NT2/D1 (cell line): ENCODE data around the gene ARHGAP8.

Experiments
- DNase-seq: peaks from one replicate; pipeline ENCODE4 v3.0.0-alpha.2; 2011; ENCODE audit warnings: low read depth, low spot score
- H3K27me3 ChIP-seq: 2 replicates; pipeline ENCODE4 v1.6.0; 2011; ENCODE audit warnings: mild to moderate bottlenecking; ENCODE audit not compliant: insufficient read length, insufficient read depth
- H3K36me3 ChIP-seq: 2 replicates; pipeline ENCODE4 v1.6.1; 2011; ENCODE audit warnings: mild to moderate bottlenecking, low read length, mixed read lengths; ENCODE audit not compliant: insufficient read depth, insufficient read length
- H3K4me1 ChIP-seq: 2 replicates; pipeline ENCODE4 v1.5.1; 2011; ENCODE audit not compliant: insufficient read depth, insufficient read length
- H3K4me3 ChIP-seq: 2 replicates; pipeline ENCODE4 v1.5.1; 2011; ENCODE audit warnings: low read depth; ENCODE audit not compliant: insufficient read length
- H3K9ac ChIP-seq: 2 replicates; pipeline ENCODE4 v1.6.0; 2011; ENCODE audit warnings: low read depth; ENCODE audit not compliant: insufficient read length
- H3K9me3 ChIP-seq: 2 replicates; pipeline ENCODE4 v1.5.1; 2011; ENCODE audit warnings: mild to moderate bottlenecking, low read length; ENCODE audit not compliant: insufficient read depth
- SUZ12 ChIP-seq: IDR thresholded peaks from 2 replicates; pipeline ENCODE4 v1.6.1; 2011; ENCODE audit not compliant: insufficient read length, insufficient read depth; ENCODE audit errors: extremely low read depth
- YY1 ChIP-seq: IDR thresholded peaks from 2 replicates; pipeline ENCODE4 v1.6.1; 2011; ENCODE audit not compliant: insufficient read length, insufficient read depth
- ZNF274 ChIP-seq: IDR thresholded peaks from 2 replicates; pipeline ENCODE4 v1.6.1; 2011; ENCODE audit warnings: mild to moderate bottlenecking, low read depth, low read length

The ARHGAP8 gene

GRCh38 chr22:44883011-44883421 is 130.6 kb downstream of the ARHGAP8 start:
- no peak for TF ChIP-seq SUZ12
- TF ChIP-seq ZNF274, result no peak
- TF ChIP-seq YY1, result no peak
- no peak for DNase-seq
- Histone ChIP-seq H3K36me3 (peaks cover 16% of the 10 kb centered on the region), H3K9ac (no peak overlapping the region), H3K27me3 (no peaks in the 10 kb centered on the region), H3K4me1 (peaks cover 3% of the 10 kb centered on the region), H3K9me3 (peaks cover 1% of the 10 kb centered on the region; the same call in 1 of the 2 replicates), H3K4me3 (no peak overlapping the region)

GRCh38 chr22:44884562-44884961 is 132.2 kb downstream of the ARHGAP8 start:
- TF ChIP-seq SUZ12 (no peak), ZNF274 (no peak), YY1 (no peak)
- H3K27me3 ChIP-seq, result no peaks in the 10 kb centered on the region
- no peak overlapping the region for H3K4me3 ChIP-seq
- peaks cover 11% of the 10 kb centered on the region for H3K4me1 ChIP-seq
- H3K36me3 ChIP-seq, result peaks cover 16% of the 10 kb centered on the region
- H3K9me3 ChIP-seq, result no peaks in the 10 kb centered on the region
- no peak overlapping the region for H3K9ac ChIP-seq
- DNase-seq, result no peak

GRCh38 chr22:44884968-44885805 is 132.8 kb downstream of the ARHGAP8 start:
- no peak overlapping the region for H3K9ac ChIP-seq
- TF ChIP-seq YY1, result no peak
- no peak for TF ChIP-seq SUZ12
- TF ChIP-seq ZNF274, result no peak
- peaks cover 18% of the 10 kb centered on the region for H3K36me3 ChIP-seq
- no peaks in the 10 kb centered on the region for H3K9me3 ChIP-seq
- DNase-seq, result no peak
- no peaks in the 10 kb centered on the region for H3K27me3 ChIP-seq
- peaks cover 11% of the 10 kb centered on the region for H3K4me1 ChIP-seq
- H3K4me3 ChIP-seq, result no peak overlapping the region

DNA sequence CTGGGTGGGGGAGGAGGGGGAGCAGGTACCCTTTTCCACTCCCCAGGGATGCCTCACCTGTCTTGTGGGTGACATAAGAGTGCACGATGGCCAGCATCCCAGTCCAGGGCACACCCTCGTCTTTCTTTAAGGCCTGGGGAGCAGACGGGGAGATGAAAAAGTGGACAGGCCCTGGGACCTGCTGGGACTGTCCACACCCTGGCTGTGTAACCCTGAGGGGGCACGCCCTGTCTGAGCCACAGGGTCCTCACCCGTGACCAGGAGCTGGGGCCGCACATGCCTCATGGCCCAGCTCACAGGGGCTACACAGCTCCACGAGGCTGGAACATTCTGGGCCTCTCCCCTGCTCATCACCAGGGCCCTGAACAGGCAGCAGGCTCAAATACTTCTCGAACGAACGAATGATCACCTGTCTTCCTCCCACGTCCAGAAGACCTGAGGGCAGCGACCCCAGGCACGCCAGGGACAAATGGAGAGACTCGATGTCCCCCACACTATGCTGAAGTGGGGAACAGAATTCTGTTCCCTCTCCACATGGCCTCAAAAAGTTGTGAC is 133.5 kb downstream of the ARHGAP8 start:
- Histone ChIP-seq H3K9ac (no peak overlapping the region), H3K9me3 (no peaks in the 10 kb centered on the region), H3K27me3 (no peaks in the 10 kb centered on the region), H3K36me3 (peaks cover 23% of the 10 kb centered on the region), H3K4me3 (no peak overlapping the region), H3K4me1 (peaks cover 11% of the 10 kb centered on the region)
- DNase-seq, result no peak
- TF ChIP-seq SUZ12, result no peak
- no peak for TF ChIP-seq ZNF274
- no peak for TF ChIP-seq YY1

- Histone ChIP-seq H3K4me1 (peaks cover 11% of the 10 kb centered on the region), H3K4me3 (no peak overlapping the region), H3K9me3 (no peaks in the 10 kb centered on the region), H3K9ac (peak overlapping the region; percentile 32), H3K36me3 (peaks cover 21% of the 10 kb centered on the region), H3K27me3 (no peaks in the 10 kb centered on the region)
- DNase-seq, result no peak
- TF ChIP-seq SUZ12, result no peak
- no peak for TF ChIP-seq ZNF274
- no peak for TF ChIP-seq YY1
Observed at GRCh38 chr22:44887941-44888366, 135.6 kb downstream of the ARHGAP8 start.

- Histone ChIP-seq H3K4me1 (peaks cover 11% of the 10 kb centered on the region), H3K9ac (peak overlapping the region; percentile 32), H3K27me3 (no peaks in the 10 kb centered on the region), H3K9me3 (no peaks in the 10 kb centered on the region), H3K4me3 (no peak overlapping the region), H3K36me3 (peaks cover 21% of the 10 kb centered on the region)
- DNase-seq, result no peak
- TF ChIP-seq YY1, result no peak
- no peak for TF ChIP-seq ZNF274
Observed at GRCh38 chr22:44888491-44889254, 136.3 kb downstream of the ARHGAP8 start.
